G401.6 (cell line): ENCODE measurements around the gene EXOC4.

Source experiments
- FAIRE-seq: peaks from 2 replicates; lab custom pipeline; 2012; peaks lifted over from hg19 to GRCh38; lab: Jason Lieb, UNC

EXOC4 gene

DNA sequence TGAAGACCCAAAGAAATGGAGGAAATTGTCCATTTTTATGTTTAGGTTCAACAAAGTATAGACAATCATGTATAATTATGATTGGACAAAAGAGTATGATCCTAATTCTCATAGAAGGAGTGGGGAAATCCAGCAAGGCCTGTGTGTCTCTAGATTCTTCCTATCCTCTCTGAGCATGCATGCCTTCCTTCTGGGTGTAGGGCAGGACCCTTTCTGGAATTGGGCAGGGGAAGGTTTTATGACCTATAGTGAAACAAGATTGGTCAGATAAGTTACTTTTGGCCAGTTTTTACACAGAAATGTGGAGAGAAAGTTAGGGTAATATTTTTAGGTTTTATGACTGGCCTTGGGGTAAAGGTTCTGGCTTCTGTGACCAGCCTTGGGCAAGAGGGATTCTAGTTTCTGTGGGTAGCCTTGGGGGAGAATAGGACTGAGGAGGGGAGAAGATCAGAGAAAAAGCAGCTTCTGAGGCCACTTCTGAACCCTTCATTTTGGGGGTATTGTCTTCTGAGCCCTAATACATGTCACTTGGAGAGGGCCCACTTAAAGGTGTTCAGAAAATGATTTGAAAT, 289.4 kb downstream of the EXOC4 start:
- FAIRE-seq, result no peak

DNA sequence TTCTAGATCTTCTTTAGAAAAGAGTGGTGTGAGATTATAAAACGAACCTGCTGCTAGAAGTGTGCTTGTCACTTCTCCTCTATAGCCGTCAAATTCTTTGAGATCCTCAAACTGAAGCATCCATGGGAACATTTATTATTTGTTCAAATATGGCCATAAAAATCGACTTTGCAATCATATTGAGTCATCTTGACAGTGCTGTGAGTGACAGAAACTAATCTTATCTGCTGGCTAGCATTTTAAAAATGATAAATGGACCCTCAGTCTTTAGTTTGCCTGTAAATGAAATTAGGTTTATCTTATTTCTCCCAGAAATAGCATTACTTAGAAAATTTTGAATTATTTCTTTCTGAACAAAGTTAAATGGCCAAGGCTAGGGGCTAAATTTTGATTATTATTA, 290.8 kb downstream of the EXOC4 start:
- no peak for FAIRE-seq

DNA sequence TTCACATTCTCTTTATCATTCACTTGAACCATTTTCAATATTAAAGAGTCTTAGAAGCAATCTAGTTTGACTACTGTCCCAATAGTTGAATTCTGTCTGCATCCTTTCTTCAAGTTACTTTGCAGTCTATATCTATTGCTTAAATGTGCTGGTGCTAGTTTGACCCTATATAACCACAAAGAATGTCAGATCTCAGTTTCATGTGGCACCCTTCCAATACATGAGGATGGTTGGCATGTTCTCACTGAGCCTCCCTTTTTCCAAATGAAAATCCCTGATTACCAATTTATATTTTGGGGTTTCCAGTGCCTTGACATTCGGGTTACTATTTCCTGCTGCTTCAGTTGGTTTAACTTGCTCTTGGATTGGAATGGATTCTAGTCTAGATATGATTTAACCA, 292.7 kb downstream of the EXOC4 start:
- no peak for FAIRE-seq

DNA sequence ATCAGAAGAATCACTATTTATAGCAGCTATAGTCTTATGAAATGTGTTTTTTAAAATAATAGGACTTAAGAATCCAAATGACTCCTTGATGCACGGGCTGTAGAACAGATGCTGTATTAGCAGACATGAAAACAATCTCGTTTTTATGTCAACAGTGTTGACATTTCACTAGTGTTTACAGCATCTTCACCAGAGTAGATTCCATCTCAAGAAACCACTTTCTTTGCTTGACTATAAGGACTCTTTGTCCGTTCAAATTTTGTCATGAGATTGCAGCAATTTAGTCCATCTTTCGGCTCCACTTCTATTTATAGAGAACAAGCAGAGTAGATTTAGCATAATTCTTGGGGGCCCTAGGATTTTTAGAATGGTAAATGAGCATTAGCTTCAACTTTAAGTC, 295.1 kb downstream of the EXOC4 start:
- FAIRE-seq, result no peak

DNA sequence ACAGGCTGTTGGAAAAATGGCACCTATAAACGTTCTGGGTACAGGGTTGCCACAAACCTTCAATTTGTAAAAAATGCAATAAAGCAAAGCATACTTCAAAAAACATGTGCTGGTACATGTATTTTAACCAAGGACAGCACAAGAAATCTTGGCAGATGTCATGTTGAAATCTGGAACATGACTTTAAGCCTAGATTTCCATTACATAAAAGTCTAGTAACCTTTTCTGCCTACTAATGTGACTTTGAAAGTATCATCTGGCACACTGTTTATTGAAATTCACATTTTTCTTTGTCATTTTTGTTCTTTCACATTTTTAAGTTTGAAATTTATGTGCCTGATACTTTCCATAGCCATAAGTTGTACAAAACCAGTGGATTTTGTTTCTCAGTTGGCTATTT, 296.8 kb downstream of the EXOC4 start:
- no peak for FAIRE-seq

DNA sequence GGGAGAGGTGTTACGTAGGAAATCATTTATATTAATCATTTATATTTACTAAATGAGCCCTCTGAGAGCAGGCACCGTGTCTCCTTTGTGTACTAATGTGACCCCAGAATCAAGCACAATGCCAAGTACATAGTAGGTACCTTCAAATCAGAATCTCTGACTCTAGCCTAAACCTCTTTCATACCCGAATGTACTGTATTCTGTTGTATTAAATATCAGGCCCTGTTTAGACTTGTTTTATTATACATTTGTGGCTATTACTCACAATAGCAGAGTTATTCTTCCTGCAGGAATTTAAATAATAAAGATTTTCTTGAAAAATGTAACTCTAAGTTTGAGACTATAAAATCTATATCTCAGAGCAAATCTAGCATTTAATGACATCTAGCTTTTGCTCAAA, 297.3 kb downstream of the EXOC4 start:
- FAIRE-seq, result no peak

DNA sequence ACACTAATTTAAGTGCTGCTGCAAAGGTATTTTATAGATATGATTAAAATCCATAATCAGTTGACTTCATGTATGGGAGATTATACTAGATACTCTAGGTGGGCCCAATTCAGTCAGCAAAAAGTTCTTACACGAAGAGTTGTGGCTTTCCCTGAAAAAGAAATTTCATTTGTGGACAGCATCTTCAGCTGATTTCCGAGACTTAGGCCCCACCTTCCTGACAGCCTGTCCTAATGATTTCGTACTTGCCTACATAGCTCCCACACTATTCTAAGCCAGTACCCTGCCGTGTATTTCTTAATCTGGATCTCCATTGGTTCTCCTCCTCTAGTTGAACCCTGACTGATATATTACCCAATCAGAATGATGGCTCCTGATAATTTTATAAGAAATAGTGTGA, 297.9 kb downstream of the EXOC4 start:
- no peak for FAIRE-seq

DNA sequence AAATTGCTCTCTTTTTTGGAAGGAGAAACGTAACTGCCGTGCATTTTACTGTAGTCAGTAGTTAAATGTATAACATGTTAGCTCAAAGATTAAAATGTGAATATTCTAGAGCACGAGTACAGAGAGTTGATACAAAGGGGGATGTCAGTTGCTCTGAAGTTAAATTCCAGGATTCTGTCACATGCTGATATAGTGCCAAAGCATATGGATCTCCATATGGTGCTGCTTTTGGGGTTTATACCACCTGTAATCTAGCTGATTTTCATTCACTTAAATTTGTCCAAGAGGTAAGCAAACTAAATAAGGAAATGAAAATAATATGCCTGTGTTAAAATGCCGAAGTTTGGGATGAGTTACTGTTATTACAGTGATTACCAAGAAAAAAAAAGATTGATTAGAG, 298.6 kb downstream of the EXOC4 start:
- no peak for FAIRE-seq

DNA sequence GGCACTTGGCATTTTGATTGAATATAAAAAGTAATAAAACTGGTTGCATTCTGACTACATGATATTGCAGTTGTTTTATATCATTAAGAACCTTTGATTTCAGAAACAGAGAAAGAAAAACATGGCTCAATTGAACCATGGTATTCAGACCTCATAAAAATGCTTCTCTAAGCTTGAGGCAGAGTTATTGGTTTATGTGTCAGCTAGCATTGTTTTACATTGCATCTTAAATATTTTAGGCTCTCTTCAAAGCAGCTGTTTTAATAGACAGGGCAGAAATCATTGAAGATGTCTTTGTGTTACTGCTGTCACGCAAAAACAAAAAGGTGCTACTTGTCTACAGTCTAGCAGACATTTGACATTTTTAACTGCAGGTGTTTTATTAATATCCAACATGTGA, 299.2 kb downstream of the EXOC4 start:
- no peak for FAIRE-seq

DNA sequence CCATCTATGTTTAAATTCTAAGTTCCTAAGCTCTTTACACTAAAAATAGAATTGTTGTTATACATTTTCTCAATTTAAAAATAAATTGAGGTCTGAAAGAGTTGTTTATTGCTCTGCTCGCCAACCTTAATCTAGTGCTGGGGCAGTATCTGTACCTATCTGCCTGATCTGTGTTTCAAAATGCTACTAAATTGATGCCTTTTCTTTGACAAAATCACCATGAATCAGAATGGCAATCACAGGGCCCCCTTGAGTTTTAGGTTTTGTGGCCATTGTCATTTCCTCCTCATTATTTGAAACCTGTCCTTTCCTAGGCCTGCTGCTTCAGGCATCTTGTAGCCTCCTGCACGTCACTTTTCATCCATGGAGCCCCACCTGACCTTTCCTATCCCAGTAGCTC, 301.5 kb downstream of the EXOC4 start:
- FAIRE-seq, result no peak

DNA sequence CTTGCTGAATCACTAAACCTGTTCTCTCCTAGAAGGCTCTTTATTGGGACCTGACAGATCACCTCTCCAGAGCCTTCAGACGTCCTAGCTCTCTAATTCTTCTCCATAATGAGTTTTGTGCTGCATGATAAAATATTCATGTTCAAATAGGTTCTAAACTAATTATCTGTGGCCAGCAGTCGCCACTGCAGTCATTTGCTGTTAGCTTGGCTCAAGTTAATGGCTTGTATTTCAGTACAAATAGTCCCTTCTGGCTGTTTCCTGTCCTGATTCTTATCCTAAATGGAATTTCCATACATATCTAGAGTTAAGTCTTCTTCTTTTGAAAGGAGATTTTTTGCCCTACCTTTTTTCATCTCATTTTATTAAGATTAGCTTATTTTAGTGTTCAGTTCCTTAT, 303.2 kb downstream of the EXOC4 start:
- FAIRE-seq, result no peak

DNA sequence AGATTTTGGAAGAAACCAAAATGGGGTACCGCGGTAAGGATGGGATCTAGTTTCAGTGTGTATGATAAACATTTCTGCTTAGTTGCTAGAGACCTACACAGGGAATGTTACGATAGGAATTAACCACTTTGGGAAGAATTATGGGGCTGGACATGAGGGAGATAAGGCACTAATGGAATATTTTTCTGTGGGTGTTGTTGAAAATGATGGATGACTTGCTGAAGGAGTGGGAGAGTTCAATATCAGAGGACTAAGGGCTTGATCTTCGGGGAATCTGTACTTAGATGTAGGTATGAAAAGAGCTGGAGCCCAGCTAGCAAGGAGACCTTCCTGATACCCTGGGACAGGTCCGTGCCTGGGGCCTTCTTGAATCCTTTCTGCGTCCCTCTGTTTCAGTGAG, 303.7 kb downstream of the EXOC4 start:
- FAIRE-seq, result no peak

DNA sequence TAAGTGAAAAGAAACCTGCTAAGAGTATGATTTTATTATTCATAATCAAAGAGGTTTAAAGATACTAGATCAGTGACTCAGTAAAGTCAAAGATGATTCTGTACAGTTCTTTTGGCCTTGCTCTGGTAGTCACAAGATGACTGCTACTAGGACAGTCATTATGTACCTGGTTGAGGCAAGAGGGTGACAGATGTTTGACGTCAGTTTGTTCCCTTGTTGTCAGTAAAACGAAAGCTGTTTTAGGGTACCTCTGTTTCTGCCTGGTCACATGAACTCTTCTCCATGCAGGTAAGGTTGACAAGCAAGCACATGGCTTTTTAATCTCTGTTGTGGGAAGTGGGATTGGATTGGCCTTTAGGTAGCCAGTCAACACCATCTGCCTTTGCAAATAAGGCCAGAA, 308.0 kb downstream of the EXOC4 start:
- FAIRE-seq, result no peak

DNA sequence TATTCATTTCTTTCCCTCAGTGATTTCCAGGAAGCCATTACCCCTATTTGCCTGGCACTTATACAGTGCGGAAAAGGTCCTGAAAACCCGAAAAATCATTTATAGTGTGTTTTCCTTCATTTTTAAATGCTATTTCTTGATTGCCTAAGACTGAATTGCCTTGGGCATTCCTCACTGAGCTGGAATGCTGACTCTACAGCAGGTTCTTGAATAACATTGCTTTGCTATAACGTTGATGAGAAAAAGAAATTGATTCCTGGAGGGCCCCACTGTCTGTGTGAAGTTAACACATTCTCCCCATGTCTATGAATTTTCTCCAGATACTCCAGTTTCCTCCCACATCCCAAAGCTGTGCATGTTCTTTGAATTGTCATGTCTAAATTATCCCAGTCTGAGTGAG, 308.5 kb downstream of the EXOC4 start:
- no peak for FAIRE-seq

DNA sequence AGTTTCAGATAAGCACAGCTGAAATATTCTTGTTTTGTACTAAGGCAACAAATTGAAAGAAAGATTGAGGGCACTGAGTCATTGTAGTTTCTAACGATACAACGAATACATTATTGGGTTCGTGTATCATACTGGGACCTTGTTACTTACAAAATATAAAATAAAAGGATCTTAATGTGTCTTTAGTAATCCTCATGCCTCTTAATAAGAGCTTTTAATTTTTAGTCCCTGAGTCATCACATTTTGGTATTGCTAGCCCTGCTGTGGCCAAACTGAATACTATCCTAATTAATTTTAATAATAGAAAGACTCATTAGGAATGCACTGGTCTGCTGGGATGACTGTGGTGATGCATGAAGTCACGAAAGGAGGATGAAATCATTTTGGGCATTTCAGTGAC, 309.7 kb downstream of the EXOC4 start:
- no peak for FAIRE-seq

DNA sequence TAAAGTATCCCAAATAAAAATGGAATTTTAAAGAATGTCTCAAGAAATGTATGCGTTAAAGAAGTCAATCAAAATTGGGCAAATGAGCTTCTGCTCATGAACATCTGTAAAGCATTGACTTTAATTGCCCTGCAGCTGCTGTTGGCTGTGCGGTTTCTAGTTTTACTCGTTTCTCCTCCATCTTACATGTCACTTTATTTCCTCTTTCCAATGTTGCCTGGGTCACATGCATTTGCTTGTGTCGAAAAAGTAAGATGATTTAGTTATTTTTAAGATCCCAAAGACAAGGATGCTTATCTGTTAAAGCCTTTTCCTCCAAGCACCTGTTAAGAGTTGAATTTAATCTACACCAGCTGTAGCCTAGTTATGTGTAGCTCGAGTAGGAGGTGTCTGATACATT, 310.4 kb downstream of the EXOC4 start:
- no peak for FAIRE-seq

DNA sequence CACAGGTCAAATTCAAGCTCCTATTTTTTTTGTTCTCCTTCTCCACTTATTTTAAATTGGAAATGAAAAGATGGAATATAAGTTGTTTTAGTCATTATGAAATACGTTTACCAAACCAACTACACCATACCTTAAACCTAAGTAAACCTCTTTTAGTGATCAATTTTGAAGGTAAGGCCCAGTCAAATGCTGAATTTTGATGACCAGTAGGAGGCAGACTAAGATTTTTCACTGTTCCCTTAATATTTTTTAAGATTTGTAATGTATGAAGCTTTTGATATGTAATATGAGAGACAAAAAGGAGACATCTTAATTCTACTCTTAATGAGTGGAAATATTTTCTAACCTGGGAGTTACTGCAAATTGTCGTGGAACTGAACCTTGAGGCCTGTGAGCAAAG, 311.6 kb downstream of the EXOC4 start:
- no peak for FAIRE-seq

DNA sequence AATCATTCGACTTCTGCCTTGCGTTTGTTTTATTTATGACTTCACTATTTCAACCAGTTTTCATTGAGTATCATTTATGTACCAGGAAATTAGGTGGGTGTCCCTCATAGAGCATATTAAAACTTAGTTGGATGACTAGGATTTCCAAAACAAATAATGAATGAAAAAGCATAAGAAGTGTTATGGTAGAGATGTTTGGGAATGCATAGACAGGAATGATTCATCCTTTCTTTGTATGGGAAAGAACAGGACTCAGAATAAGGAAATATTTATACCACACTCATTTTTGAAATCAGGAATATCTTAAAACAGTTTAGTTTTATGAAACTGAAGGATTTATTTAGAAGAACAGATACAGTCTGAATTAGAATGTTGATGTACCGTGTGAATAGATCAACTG, 315.7 kb downstream of the EXOC4 start:
- FAIRE-seq, result no peak

DNA sequence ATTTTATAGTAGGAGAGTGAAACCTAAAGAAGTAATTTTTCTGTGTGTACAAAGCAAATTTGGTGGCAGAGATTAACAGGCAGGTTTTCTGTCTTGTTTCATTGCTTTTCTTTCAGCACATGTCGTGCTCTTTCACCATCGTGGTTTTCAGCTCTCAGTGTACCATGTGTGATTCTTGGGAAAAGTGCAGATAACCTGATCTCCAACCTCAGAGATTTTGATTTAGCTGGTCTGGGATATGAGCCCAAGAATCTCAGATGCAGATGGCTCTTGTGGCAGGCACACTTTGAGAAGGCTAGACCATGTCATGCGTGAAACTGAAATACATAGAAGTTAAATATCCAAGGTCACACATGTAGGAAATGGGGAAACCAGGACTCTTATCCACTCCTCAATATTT, 317.4 kb downstream of the EXOC4 start:
- FAIRE-seq, result no peak

DNA sequence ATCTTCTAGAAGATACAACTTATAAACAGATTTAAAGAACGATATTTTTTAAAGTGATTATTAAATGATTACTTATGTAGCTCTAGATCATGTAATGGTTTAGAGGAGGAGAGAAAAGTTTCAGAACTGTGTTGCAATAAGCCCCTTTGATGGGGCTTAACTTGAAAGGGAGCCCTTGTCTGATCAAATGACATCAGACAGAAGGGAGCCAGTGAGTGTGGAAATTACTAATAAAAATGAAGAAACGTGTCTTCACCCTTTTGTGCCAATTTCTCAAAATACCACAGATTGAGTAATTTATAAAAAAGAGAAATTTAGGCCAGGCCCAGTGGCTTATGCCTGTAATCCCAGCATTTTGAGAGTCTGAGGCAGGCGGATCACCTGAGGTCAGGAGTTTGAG, 318.2 kb downstream of the EXOC4 start:
- FAIRE-seq, result no peak

DNA sequence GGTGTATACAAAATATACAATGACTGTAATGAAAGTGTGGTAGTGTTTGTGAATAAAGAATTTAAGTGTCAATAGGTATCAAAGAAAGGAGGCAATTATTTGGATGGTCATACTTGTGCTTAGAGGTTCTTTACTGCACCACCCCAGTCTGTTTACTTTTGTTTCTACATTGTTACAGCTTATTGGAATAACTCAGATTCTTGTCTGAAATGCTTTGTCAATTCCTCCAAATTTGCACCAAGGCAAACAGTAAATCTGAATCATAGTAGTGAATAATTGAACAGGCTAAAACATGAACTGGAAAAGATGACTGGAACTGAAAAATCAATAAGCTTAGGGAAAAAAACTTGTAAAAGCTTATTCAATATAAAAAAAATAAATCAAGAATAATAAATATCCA, 319.2 kb downstream of the EXOC4 start:
- FAIRE-seq, result no peak

DNA sequence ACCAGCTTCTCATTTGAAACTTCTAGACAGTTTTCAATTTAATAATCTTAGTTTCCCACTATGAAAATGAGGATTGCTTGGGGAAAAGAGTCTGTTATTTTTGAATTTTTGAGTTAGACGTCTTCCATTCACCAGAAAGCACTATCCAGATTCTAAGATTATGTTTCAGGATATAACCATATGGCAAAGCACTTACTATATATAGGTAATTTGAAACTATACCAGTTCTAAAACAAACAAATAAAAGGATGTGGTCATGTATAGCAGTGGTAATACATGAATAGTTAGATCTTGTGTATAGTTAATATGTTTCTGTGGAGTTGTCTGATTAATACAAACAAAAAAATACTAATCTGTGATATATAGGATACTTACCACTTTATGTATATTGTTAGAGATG, 320.0 kb downstream of the EXOC4 start:
- FAIRE-seq, result no peak

DNA sequence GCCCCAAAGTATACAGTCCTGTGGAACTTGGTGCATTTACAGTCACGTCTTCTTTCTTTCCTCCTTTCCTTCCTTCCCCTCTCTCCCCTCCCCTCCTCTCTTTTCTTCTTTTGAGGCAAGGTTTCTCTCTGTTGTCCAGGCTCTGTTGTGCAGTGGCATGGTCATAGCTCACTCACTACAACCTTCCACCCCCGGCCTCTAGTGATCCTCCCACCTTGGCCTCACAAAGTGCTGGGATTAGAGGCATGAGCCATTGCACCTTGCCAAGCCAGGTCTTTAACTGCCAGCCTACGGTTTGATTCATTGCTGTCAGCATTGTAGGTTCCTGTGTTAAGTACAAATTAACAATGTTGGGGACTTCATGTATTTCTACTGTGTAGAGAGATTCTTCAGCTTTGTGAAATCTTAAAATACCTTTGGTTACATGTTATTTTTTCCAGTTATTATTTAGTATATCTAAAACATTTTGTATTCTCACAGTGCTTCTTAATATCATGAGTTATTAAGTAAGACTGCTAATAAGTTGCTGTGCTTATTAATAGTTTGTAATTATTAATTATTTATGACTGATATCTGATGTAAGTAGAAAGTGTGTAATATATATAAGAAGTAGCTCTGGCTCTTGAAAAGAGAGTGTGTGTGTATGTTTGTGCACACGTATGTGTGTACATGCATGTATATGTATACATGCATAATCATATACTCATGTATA, 320.8 kb downstream of the EXOC4 start:
- FAIRE-seq, result no peak

DNA sequence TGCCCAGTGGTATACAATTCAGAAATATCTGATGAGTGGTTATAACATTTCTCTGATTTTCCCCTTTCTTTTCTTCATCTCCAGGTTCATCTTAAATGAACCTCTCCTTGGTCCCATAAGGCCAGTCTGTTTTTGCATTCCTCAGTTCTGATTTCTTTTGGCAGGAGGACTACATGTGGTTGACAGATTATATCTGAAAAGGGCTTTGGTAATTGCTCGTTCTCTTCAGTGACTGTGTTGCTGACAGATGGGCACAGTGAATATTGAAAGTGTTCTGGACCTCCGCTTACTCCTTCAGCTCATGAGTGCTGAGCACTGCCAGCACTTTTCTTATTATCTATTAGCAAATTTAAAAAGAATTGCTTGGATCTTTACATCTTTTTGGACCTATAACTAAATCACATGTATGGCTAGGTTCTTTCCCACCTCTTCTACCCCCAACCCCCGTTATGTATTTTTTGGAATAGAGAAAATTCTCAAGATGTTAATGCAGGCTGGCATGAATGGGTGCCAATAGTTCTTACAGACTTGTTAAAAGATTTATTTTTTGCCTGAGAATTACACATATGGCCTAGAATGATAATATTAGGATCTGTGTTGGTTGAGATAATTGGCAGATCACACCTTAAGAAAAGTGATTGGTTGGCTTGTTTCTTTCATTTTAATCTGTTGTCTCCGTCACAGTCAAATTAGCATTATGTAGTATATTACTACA, 323.0 kb downstream of the EXOC4 start:
- no peak for FAIRE-seq
